ENCODE data around the gene FBXW11.

- TF ChIP-seq CTCF (IDR thresholded peaks at IDR 0.05) (no peak), POLR2A (IDR thresholded peaks at IDR 0.05) (no peak)
Observed at GRCh38 chr5:171823269-171823668, 183.2 kb downstream of the FBXW11 start.

All from thyroid gland (tissue), 4 donors.